GM12864 (cell line): ENCODE data around the gene ST7.

Source experiments
- DNase-seq: peaks from one replicate; pipeline ENCODE4 v3.0.0-alpha.2; 2011; ENCODE audit warnings: low read depth
- H3K4me3 ChIP-seq: 2 replicates; pipeline ENCODE4 v1.5.1; 2011; ENCODE audit warnings: mild to moderate bottlenecking, low read depth, low read length, control low read depth
- TF ChIP-seq, protein P1 (sequence below): IDR thresholded peaks from 2 replicates; pipeline ENCODE4 v1.5.1; 2011; ENCODE audit warnings: low read depth, mild to moderate bottlenecking, moderate library complexity, low read length, control low read depth, inconsistent platforms; ENCODE audit errors: missing control alignments

The ST7 gene

DNA sequence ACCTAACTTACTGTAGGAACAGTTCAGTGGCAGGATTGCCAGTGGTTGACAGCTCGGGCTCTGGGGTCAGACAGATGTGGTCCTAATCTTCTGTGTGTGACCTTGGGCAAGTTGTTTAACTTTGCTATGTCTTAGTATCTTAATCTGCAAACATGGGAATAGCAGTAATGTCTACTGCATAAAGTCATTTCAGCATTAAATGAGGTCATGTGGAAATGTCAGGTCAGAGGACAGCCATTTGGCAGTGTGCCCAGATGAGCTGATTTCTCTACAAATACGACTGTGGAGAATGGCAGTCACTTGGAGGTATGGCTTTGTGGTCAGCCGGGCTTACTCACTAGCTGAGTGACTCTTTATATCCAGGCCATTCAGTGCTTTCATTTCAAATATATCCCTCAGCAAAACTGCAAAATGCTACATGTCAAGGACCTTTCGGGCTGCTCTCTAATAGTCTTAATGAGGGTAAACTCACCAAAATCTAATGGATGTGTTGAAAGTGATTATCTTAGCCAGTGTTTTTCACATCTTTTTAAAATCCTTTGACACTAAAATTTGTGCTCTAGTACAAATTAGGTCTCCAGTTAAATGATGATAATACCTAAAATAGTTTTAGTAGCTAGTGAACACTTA lies 171.4 kb downstream of the ST7 start:
- H3K4me3 ChIP-seq, result no peak overlapping the region
- DNase-seq, result peak; percentile 49
- TF ChIP-seq, protein P1, sequence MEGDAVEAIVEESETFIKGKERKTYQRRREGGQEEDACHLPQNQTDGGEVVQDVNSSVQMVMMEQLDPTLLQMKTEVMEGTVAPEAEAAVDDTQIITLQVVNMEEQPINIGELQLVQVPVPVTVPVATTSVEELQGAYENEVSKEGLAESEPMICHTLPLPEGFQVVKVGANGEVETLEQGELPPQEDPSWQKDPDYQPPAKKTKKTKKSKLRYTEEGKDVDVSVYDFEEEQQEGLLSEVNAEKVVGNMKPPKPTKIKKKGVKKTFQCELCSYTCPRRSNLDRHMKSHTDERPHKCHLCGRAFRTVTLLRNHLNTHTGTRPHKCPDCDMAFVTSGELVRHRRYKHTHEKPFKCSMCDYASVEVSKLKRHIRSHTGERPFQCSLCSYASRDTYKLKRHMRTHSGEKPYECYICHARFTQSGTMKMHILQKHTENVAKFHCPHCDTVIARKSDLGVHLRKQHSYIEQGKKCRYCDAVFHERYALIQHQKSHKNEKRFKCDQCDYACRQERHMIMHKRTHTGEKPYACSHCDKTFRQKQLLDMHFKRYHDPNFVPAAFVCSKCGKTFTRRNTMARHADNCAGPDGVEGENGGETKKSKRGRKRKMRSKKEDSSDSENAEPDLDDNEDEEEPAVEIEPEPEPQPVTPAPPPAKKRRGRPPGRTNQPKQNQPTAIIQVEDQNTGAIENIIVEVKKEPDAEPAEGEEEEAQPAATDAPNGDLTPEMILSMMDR, result no peak

DNA sequence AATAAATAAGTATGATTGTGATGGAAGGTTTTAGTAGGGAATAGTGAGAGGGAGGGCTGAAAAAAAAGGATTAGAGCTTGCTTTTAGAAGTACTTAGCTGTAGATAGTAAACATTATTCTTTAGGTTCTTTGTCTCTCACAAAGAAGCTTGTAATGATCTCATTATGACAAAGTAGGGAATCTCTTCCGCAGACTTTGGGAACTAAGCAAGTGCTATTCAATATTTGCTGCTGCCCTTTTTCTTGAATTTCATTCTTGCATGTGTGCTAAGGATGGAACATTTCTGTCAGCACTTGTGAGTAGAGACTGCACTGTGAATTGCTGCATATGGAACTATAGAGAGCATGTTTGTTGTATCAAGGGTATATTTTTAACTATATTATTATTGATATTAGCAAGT lies 173.4 kb downstream of the ST7 start:
- no peak for DNase-seq
- no peak overlapping the region for H3K4me3 ChIP-seq
- TF ChIP-seq, protein P1, result no peak

DNA sequence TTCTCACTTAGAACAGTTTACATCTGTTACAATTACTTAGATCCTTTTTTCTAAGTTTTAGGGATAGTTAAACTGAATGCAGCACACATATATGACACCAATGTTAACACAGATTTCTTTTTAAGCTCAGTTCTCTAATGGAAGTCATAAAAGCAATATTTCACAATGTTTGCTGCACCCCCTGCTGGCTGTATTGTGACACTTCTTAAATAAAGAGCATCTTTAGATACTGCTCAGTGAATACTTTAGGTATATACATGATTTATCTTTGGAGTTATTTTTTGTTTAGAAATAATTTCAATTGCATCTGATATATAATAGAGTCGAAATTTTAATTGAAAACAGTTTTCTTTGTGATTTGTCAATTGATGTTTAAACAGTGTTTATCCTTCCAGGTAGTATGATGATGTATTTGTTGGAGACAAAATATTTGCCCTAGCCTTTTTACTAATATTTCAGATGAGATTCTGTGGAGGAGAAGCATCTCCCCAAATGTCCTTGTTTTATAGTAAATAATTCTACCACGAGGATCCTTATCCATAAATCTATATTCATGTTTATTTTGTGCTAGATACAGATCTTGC lies 174.4 kb downstream of the ST7 start:
- TF ChIP-seq, protein P1, result peak; percentile 57
- no peak for DNase-seq

DNA sequence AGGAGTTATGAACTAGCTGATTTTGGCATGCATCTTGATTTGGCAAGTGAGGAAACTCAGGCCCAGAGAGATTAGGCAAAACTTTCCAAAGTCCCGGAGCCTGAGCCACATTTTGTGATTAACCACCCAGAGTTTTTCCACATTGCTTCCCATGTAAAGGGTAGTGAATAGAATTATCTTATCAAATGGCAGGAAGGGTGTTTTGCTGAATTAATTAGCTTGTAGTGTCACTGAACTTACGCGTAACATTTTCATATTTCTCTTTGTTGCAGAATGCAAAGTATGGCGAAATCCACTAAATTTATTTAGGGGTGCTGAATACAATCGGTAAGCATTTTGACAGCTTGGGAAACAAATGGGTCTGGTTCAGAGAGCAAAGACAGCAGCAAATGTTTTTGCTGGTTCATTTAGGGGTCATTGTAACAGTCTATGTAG lies 176.2 kb downstream of the ST7 start:
- H3K4me3 ChIP-seq, result no peak overlapping the region
- TF ChIP-seq, protein P1, result no peak
- no peak for DNase-seq

More for the DNA sequence above, 174.4 kb downstream of the ST7 start:
- H3K4me3 ChIP-seq, result no peak overlapping the region

DNA sequence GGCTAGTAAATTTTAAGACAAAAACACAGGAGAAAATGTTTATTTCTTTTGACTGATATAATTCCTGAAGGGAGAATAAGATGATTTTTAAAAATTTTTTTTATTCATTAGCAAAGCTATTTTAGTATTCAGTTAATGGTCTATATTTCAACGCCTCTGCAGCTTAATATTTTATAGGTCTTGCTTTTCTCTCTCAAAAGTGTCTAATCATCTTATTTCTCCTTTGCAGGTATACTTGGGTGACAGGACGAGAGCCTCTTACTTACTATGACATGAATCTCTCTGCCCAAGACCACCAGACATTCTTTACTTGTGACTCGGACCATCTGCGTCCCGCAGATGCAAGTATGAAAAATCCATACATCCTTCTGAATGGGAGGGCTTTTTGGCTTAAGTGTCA lies 177.0 kb downstream of the ST7 start:
- no peak overlapping the region for H3K4me3 ChIP-seq
- no peak for DNase-seq
- TF ChIP-seq, protein P1, result no peak

DNA sequence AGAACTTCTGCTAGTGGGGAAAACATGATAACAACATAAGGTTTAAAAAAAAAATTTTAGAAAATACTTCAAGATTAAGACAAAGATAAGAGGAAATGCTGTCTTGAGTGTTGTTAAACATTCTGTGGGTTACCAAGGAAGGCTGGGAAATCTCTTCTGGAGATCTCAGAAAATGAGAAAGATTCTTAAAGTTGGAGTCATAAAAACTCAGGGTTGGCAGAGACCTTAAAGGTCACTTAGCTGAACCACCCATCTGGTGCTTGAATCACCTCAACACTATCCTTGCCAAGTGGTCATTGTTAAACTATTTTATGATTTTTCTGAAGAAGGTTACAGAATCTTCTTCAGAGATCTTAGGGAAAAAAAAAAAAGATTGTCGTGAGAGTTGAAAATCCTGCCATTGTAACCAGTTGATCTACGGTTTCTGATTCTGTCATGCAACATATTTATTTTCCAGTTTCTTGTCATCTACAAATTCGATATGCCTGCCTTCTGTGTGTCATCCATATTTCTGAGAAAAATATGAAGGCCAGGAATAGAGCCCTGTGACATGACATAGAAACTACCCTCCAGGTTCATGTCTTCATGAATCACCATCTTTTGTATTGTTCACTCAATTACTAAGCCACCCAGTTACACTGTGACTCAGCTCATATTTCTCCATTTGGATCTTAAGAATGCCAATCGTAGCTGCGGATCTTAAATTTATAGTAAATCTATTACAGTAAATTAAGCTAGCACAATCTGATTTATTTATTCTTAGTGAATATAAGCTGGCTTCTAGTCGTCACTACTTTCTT lies 179.2 kb downstream of the ST7 start:
- no peak for DNase-seq
- no peak overlapping the region for H3K4me3 ChIP-seq
- TF ChIP-seq, protein P1, result no peak
